GM12878 (cell line): Measurements from ENCODE around the gene RPS8. TPM values are rescaled to one million over a fixed set of nuclear protein-coding genes. Genes with fewer than 3 reads are reported as not detected.

Experiments
- BACH1 ChIP-seq: fragments of 450-650 bp; IDR thresholded peaks from 2 replicates; pipeline ENCODE4 v1.6.1; 2017; ENCODE audit warnings: mild to moderate bottlenecking, borderline replicate concordance
- BCL11A ChIP-seq: IDR thresholded peaks from 2 replicates; pipeline ENCODE4 v1.6.1; 2011; ENCODE audit warnings: low read depth, low read length
- CHD4 ChIP-seq: fragments of 200-600 bp; sonication (generic); IDR thresholded peaks from 2 replicates; pipeline ENCODE4 v1.6.1; 2016; ENCODE audit warnings: mild to moderate bottlenecking
- EGR1 ChIP-seq, 2 experiments: IDR thresholded peaks; 1 replicate in 1 of 2; 2 replicates in 1 of 2; pipeline ENCODE4 v1.6.1; 2011 to 2012; ENCODE audit warnings: low read depth in 2 of 2, low read length in 2 of 2, borderline replicate concordance in 1 of 2, mild to moderate bottlenecking in 1 of 2, moderate library complexity in 1 of 2
- HSF1 ChIP-seq: fragments of 150-350 bp; IDR thresholded peaks from 2 replicates; pipeline ENCODE4 v1.6.1; 2014; ENCODE audit warnings: mild to moderate bottlenecking, low read depth, low read length
- KAT2A ChIP-seq: conservative IDR thresholded peaks from 2 replicates; pipeline ENCODE4 v1.6.1; 2011; ENCODE audit warnings: low read depth, low read length; ENCODE audit not compliant: control insufficient read depth
- MEF2A ChIP-seq: IDR thresholded peaks from 2 replicates; pipeline ENCODE4 v1.6.1; 2011; ENCODE audit warnings: low read depth, mild to moderate bottlenecking, low read length, moderate library complexity; ENCODE audit not compliant: insufficient read depth
- MEF2B ChIP-seq: fragments of 450-650 bp; IDR thresholded peaks from 2 replicates; pipeline ENCODE4 v1.6.1; 2018; ENCODE audit warnings: mild to moderate bottlenecking, moderate library complexity; ENCODE audit not compliant: partially characterized antibody, poor library complexity, severe bottlenecking
- MXI1 ChIP-seq: fragments of 150-350 bp; IDR thresholded peaks from 2 replicates; pipeline ENCODE4 v1.6.1; 2011; ENCODE audit warnings: low read depth, mild to moderate bottlenecking, inconsistent platforms, low read length, improper control_type of control experiment
- NFYB ChIP-seq: IDR thresholded peaks from 2 replicates; pipeline ENCODE4 v1.6.1; 2011; ENCODE audit warnings: low read depth, mild to moderate bottlenecking, low read length, improper control_type of control experiment, moderate library complexity; ENCODE audit not compliant: insufficient read depth
- POLR2AphosphoS2 ChIP-seq: IDR thresholded peaks from 2 replicates; pipeline ENCODE4 v1.6.1; 2011; ENCODE audit warnings: low read depth, mild to moderate bottlenecking, low read length, improper control_type of control experiment, moderate library complexity
- RELA ChIP-seq: fragments of 450-650 bp; IDR thresholded peaks from 2 replicates; pipeline ENCODE4 v1.8.0; 2014; ENCODE audit warnings: borderline replicate concordance; ENCODE audit not compliant: partially characterized antibody
- SP1 ChIP-seq: IDR thresholded peaks from one replicate; pipeline ENCODE4 v1.6.1; 2011; ENCODE audit warnings: low read depth, low read length
- SPI1 ChIP-seq: IDR thresholded peaks from 2 replicates; pipeline ENCODE4 v1.6.1; 2011; ENCODE audit warnings: low read depth, mild to moderate bottlenecking, low read length, moderate library complexity, borderline replicate concordance; ENCODE audit not compliant: insufficient read depth
- TARDBP ChIP-seq: IDR thresholded peaks from 2 replicates; pipeline ENCODE4 v1.6.1; 2016; ENCODE audit warnings: borderline replicate concordance
- TCF3 ChIP-seq: IDR thresholded peaks from 2 replicates; pipeline ENCODE4 v1.6.1; 2012; ENCODE audit warnings: low read depth, mild to moderate bottlenecking, low read length, borderline replicate concordance; ENCODE audit not compliant: insufficient read depth
- ZBTB40 ChIP-seq: fragments of 450-650 bp; IDR thresholded peaks from 2 replicates; pipeline ENCODE4 v1.6.1; 2016; ENCODE audit warnings: mild to moderate bottlenecking, moderate library complexity, borderline replicate concordance
- ZNF207 ChIP-seq: fragments of 450-650 bp; IDR thresholded peaks from 2 replicates; pipeline ENCODE4 v1.6.1; 2014; ENCODE audit warnings: antibody characterized with exemption, mild to moderate bottlenecking, borderline replicate concordance
- ZNF592 ChIP-seq: fragments of 450-650 bp; IDR thresholded peaks from 2 replicates; pipeline ENCODE4 v1.6.1; 2017; ENCODE audit warnings: mild to moderate bottlenecking, moderate library complexity
- polyA plus RNA-seq, 11 experiments: library from polyadenylated mRNA; depleted of rRNA in 4 of 11; unstranded in 6 of 11; stranded (reverse) in 5 of 11; fragments of >200 nt; fragmentation: Nextera tagmentation in 4 of 11; fragmentation: Illumina TruSeq in 1 of 11; extraction: Ambion mirVana in 4 of 11; extraction: Trizol in 1 of 11; gene quantifications; 1 replicate in 1 of 11; 2 replicates in 10 of 11; pipeline versions ENCODE4 v1.2.1 to v1.2.3, GENCODE V29; 2011 to 2016; ENCODE audit warnings: inconsistent platforms in 2 of 11, missing spikeins in 2 of 11, low read depth in 1 of 11
- total RNA-seq, 4 experiments: library from RNA; depleted of rRNA in 3 of 4; stranded (reverse); fragments of >200 nt in 3 of 4; fragmentation: Illumina TruSeq in 1 of 4; extraction: Trizol in 1 of 4; gene quantifications; 2 replicates each; pipeline versions ENCODE4 v1.2.1 to v1.2.3, GENCODE V29; 2013 to 2021

Gene RPS8
- total and polyA plus RNA-seq, 10 of the 15 experiments (the other 5 are each of a cell fraction or from before 2014, with no cell fraction given) = 1,296 to 3,461 (median 2,877) TPM

GRCh38 chr1:44775078-44775929 lies at the start of gene RPS8 (continued):
- TF ChIP-seq EGR1 (IDR thresholded peaks at IDR 0.05; ENCODE audit: borderline replicate concordance in 1 of 2, low read depth in 2 of 2, low read length in 2 of 2) (peak in 1 of 2 experiments; percentile 17; a peak in 1 of 3 replicates), POLR2AphosphoS2 (peak; percentile 97), BCL11A (peak; percentile 54; the same call in 1 of the 2 replicates), RELA (no peak), MEF2A (0 out of 2 replicates have a peak, but pooled peaks have one; percentile 41), BACH1 (peak; percentile 81), KAT2A (no peak), ZNF592 (0 out of 2 replicates have a peak, but pooled peaks have one; percentile 70), TARDBP (peak; percentile 73; the same call in 1 of the 2 replicates), ZNF207 (peak; percentile 84), MEF2B (peak; percentile 68), SP1 (peak; percentile 87), ZBTB40 (peak; percentile 33; the same call in 1 of the 2 replicates), TCF3 (peak; percentile 82; the same call in 1 of the 2 replicates), MXI1 (peak; percentile 65), HSF1 (no peak), SPI1 (no peak), NFYB (no peak), CHD4 (no peak)
